HG02642 (cell line): Measurements from ENCODE around the gene BMF.
"Not testable (repeated sequence)": the region's sequence is repeated elsewhere in the genome, so short reads cannot be mapped to it uniquely, and the experiment has no call there.

Experiments
- ATAC-seq: cut with Tn5 transposase; IDR thresholded peaks from one replicate; pipeline ENCODE4 v1.9.1; 2021; ENCODE audit warnings: mild to moderate bottlenecking; ENCODE audit not compliant: unreplicated experiment, poor library complexity

Gene BMF

GRCh38 chr15:40108855-40109735 lies at the start of gene BMF:
TSS of gene BMF (minus strand) at chr15:40108879. CDS start at chr15:40106086, 2,793 bp downstream.
- ATAC-seq = peak; percentile 68

GRCh38 chr15:40157778-40158447 lies 49.2 kb upstream of the BMF start:
- no peak for ATAC-seq

GRCh38 chr15:40155270-40155910 lies 46.7 kb upstream of the BMF start:
- ATAC-seq = no peak

- not testable (repeated sequence) for ATAC-seq
These were observed 46.1 kb upstream of the BMF start for GRCh38 chr15:40154821-40155220.

GRCh38 chr15:40151991-40152390 lies 43.3 kb upstream of the BMF start:
- ATAC-seq = no peak

GRCh38 chr15:40151499-40151898 lies 42.8 kb upstream of the BMF start:
- no peak for ATAC-seq

- ATAC-seq = no peak
These were observed 41.7 kb upstream of the BMF start for GRCh38 chr15:40150163-40150925.

GRCh38 chr15:40149339-40149738 lies 40.7 kb upstream of the BMF start:
- no peak for ATAC-seq

GRCh38 chr15:40146037-40146436 lies 37.4 kb upstream of the BMF start:
- ATAC-seq = no peak

- ATAC-seq = no peak
These were observed 33.7 kb upstream of the BMF start for GRCh38 chr15:40142428-40142827.

- not testable (repeated sequence) for ATAC-seq
These were observed 29.5 kb upstream of the BMF start for GRCh38 chr15:40138201-40138570.

GRCh38 chr15:40137303-40138200 lies 28.9 kb upstream of the BMF start:
- ATAC-seq = no peak

- ATAC-seq = no peak
These were observed 28.0 kb upstream of the BMF start for GRCh38 chr15:40136470-40137302.

GRCh38 chr15:40135846-40136450 lies 27.3 kb upstream of the BMF start:
- ATAC-seq = not testable (repeated sequence)

- no peak for ATAC-seq
These were observed 26.2 kb upstream of the BMF start for GRCh38 chr15:40134885-40135284.

- ATAC-seq = no peak
These were observed 24.9 kb upstream of the BMF start for GRCh38 chr15:40133544-40133943.

- ATAC-seq = no peak
These were observed 22.3 kb upstream of the BMF start for GRCh38 chr15:40130799-40131502.

GRCh38 chr15:40130118-40130517 lies 21.4 kb upstream of the BMF start:
- ATAC-seq = no peak
